Mesendoderm (in vitro differentiated cells): ENCODE data around the gene KLK6.
A peak's percentile ranks its signal among the peaks of the same experiment; 100 is the strongest.

Experiments used
- DNase-seq: peaks from one replicate; pipeline ENCODE4 v3.0.0; 2013
- H2AK5ac ChIP-seq: 2 replicates; pipeline ENCODE4 v1.6.1; 2013; ENCODE audit warnings: low read length, inconsistent platforms
- H2BK120ac ChIP-seq: 2 replicates; pipeline ENCODE4 v1.6.1; 2013; ENCODE audit warnings: low read depth, mild to moderate bottlenecking, low read length, moderate library complexity, mixed read lengths
- H2BK15ac ChIP-seq: replicated peaks from 2 replicates; pipeline ENCODE4 v1.6.1; 2013; ENCODE audit warnings: low read depth, mild to moderate bottlenecking, moderate library complexity
- H2BK5ac ChIP-seq: 2 replicates; pipeline ENCODE4 v1.6.1; 2013; ENCODE audit warnings: low read length, inconsistent platforms
- H3K18ac ChIP-seq: 2 replicates; pipeline ENCODE4 v1.6.1; 2013; ENCODE audit warnings: mild to moderate bottlenecking, low read length, mixed read lengths
- H3K23ac ChIP-seq: one replicate; pipeline ENCODE4 v1.6.1; 2013; ENCODE audit warnings: low read length
- H3K27ac ChIP-seq: 2 replicates; pipeline ENCODE4 v1.5.1; 2013; ENCODE audit warnings: low read depth, mild to moderate bottlenecking, inconsistent platforms, low read length, moderate library complexity
- H3K27me3 ChIP-seq: 2 replicates; pipeline ENCODE4 v1.6.1; 2013; ENCODE audit warnings: low read length, control low read depth, mild to moderate bottlenecking, inconsistent platforms; ENCODE audit not compliant: insufficient read depth, poor library complexity
- H3K36me3 ChIP-seq: 2 replicates; pipeline ENCODE4 v1.6.1; 2013; ENCODE audit warnings: low read length, inconsistent platforms; ENCODE audit not compliant: control insufficient read depth, insufficient read depth
- H3K4ac ChIP-seq: one replicate; pipeline ENCODE4 v1.6.1; 2013; ENCODE audit warnings: low read depth, mild to moderate bottlenecking, low read length, moderate library complexity
- H3K4me1 ChIP-seq: 2 replicates; pipeline ENCODE4 v1.6.1; 2013; ENCODE audit warnings: low read depth, low read length, inconsistent platforms; ENCODE audit not compliant: control insufficient read depth
- H3K4me2 ChIP-seq: 2 replicates; pipeline ENCODE4 v1.6.1; 2013; ENCODE audit warnings: low read length
- H3K4me3 ChIP-seq: 2 replicates; pipeline ENCODE4 v1.5.1; 2013; ENCODE audit warnings: mild to moderate bottlenecking, low read length
- H3K56ac ChIP-seq: one replicate; pipeline ENCODE4 v1.6.1; 2013; ENCODE audit warnings: low read length
- H3K79me1 ChIP-seq: 2 replicates; pipeline ENCODE4 v1.6.1; 2013; ENCODE audit warnings: low read length, inconsistent platforms
- H3K79me2 ChIP-seq: 2 replicates; pipeline ENCODE4 v1.6.1; 2013; ENCODE audit warnings: mild to moderate bottlenecking, low read length; ENCODE audit not compliant: control insufficient read depth, insufficient read depth
- H3K9ac ChIP-seq: 2 replicates; pipeline ENCODE4 v1.6.1; 2013; ENCODE audit warnings: low read length, inconsistent platforms
- H4K5ac ChIP-seq: one replicate; pipeline ENCODE4 v1.6.1; 2013; ENCODE audit warnings: low read length
- H4K8ac ChIP-seq: one replicate; pipeline ENCODE4 v1.6.1; 2013; ENCODE audit warnings: low read depth, mild to moderate bottlenecking, control low read depth, low read length, moderate library complexity
- WGBS: extraction: QIAGEN DNeasy Blood & Tissue Kit; methylation state at CpG from one replicate; pipeline ENCODE4 v1.1.7; 2013; ENCODE audit warnings: low lambda C conversion rate, missing lambda C conversion rate; ENCODE audit not compliant: insufficient coverage; ENCODE audit errors: extremely low coverage; 5-methylcytosine and 5-hydroxymethylcytosine counted together

KLK6 gene

DNA sequence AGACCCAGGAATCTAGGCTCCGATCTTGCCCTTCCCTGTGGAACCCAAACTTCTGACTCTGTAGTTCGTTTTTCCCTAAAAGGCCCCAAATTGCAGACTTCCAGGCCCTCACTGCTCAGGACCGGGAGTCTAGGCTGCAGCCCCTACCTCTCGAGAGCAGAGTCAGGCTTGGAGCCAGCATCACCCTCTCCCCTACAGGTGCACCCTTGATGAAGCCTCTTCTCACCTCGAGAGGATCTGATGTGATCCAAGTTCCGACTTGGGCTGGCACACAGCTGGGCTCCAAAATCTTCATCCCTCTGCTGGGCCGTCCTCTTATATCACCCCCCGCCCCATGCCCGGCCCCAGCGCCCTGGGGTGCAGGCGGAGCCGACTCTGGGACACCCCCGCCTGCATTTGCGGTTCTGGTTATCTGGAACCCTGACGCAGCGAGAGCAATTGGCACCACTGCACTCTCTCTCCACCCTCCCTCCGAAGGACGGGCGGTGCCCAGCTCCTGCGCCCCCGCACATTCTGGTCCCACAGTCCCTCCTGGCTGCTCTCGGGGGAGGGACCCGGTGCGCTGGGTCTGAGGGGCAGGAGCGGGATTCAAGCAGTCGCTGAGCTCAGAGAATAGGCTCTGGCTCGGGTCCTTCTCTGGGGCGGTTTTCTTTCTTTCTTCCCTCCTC is 14.4 kb upstream of the KLK6 start, which contains the start of gene KLK7:
KLK7 (minus strand) TSS at position 293 of the 668 bp plus-strand sequence. CDS start 1,518 bp downstream, outside the sequence.
- Histone ChIP-seq H2BK15ac (no peak within 1 kb of the TSS), H3K56ac (peak within 1 kb of the TSS; percentile 25), H4K5ac (no peak within 1 kb of the TSS), H2BK120ac (no peak within 1 kb of the TSS), H3K36me3 (no peaks in the 10 kb centered on the region), H3K4ac (no peak within 1 kb of the TSS), H2AK5ac (no peak within 1 kb of the TSS), H3K27me3 (no peaks in the 10 kb centered on the region), H3K79me2 (no peaks in the 10 kb centered on the region), H3K4me3 (no peak within 1 kb of the TSS), H3K4me1 (no peaks in the 10 kb centered on the region), H4K8ac (no peak within 1 kb of the TSS), H3K79me1 (no peaks in the 10 kb centered on the region), H2BK5ac (no peak within 1 kb of the TSS), H3K4me2 (peak within 1 kb of the TSS; percentile 15), H3K27ac (no peak within 1 kb of the TSS), H3K18ac (no peak within 1 kb of the TSS), H3K23ac (no peak within 1 kb of the TSS), H3K9ac (no peak within 1 kb of the TSS)
- no CpG with 5 or more reads among the region's 28 CpGs for WGBS
- DNase-seq: no peak

DNA sequence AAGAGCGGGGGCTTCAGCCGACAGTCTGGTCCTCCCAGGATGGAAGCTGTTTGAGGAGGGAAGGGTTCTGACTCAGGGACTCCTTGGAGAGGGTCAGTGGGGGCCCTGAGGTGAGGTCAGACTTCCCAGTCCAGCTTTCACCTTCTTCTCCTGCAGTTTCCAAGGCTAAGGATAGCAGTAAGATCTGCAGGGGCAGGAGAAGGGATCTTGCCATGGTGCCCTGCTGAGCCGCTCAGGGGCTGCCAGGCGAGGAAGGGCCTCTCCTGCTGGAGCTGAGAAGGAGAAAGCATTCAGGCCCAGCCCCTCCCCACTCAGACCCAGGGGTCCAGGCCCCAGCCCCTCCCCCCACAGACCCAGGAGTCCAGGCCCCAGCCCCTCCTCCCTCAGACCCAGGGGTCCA is 12.8 kb upstream of the KLK6 start:
- Histone ChIP-seq H3K23ac (no peak overlapping the region), H3K4me1 (no peaks in the 10 kb centered on the region), H3K4me3 (no peak overlapping the region), H3K18ac (no peak overlapping the region), H3K4me2 (no peak overlapping the region), H4K8ac (no peak overlapping the region), H3K27me3 (no peaks in the 10 kb centered on the region), H2BK5ac (no peak overlapping the region), H2BK120ac (no peak overlapping the region), H3K56ac (no peak overlapping the region), H3K4ac (no peak overlapping the region), H2BK15ac (no peak overlapping the region), H3K79me2 (no peaks in the 10 kb centered on the region), H3K27ac (no peak overlapping the region), H3K9ac (no peak overlapping the region), H3K36me3 (no peaks in the 10 kb centered on the region), H2AK5ac (no peak overlapping the region), H4K5ac (no peak overlapping the region), H3K79me1 (no peaks in the 10 kb centered on the region)
- no peak for DNase-seq
- WGBS: no CpG with 5 or more reads among the region's 4 CpGs

DNA sequence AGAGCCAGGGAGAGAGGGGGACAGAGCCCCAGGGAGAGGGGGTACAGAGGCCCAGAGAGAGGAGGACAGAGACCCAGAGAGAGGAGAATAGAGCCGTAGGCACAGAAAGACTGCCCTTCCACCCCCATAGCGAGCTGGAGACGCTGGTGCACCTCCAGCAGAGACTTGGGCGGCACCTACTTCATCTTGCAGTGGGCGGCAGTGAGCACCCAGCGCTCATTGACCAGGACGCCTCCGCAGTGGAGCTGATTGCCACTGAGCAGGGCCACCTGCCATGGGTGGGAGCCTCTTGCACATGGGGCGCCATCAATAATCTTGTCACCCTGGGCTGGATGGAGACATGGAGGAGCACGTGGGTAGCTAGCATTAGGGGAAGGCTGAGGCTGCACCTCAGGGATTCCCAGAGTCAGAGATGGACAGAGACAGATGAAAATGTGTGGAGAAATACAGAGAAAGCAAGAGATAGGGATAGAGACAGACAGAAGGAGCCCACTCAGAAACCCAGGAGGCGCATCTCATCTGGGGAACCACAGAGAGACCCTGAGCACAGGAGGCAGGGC is 12.3 kb upstream of the KLK6 start:
- Histone ChIP-seq H2BK120ac (no peak overlapping the region), H3K4me3 (no peak overlapping the region), H3K56ac (no peak overlapping the region), H3K18ac (no peak overlapping the region), H3K4me1 (no peaks in the 10 kb centered on the region), H3K79me2 (no peaks in the 10 kb centered on the region), H3K9ac (no peak overlapping the region), H2BK5ac (no peak overlapping the region), H3K36me3 (no peaks in the 10 kb centered on the region), H3K4ac (no peak overlapping the region), H4K8ac (no peak overlapping the region), H2BK15ac (no peak overlapping the region), H3K23ac (no peak overlapping the region), H3K4me2 (no peak overlapping the region), H3K79me1 (no peaks in the 10 kb centered on the region), H4K5ac (no peak overlapping the region), H3K27ac (no peak overlapping the region), H3K27me3 (no peaks in the 10 kb centered on the region), H2AK5ac (no peak overlapping the region)
- WGBS: no CpG with 5 or more reads among the region's 11 CpGs
- DNase-seq: no peak

DNA sequence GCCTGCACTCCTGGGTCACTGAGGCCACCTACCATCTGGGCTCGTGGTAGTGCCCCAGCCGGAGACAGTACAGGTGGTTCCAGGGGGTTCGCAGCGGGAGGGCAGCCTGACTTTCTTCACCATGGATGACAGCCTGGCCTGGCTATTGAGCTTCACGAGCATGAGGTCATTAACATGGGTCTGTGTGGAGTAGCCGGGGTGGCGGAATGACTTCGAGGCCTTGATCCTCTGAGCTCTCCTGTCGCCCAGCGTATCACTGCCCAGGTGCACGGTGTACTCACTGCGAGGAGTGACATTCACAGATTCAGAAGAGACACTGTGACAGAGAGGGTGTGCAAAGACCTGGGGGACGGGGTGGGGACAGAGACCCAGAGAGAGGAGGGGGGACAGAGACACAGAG is 10.8 kb upstream of the KLK6 start:
- no peak overlapping the region for H3K4me3 ChIP-seq
- H3K36me3 ChIP-seq: no peaks in the 10 kb centered on the region
- H2BK5ac ChIP-seq: no peak overlapping the region
- no peak overlapping the region for H4K5ac ChIP-seq
- no peaks in the 10 kb centered on the region for H3K79me1 ChIP-seq
- no peak overlapping the region for H3K23ac ChIP-seq
- WGBS: no CpG with 5 or more reads among the region's 13 CpGs
- H3K4me1 ChIP-seq: no peaks in the 10 kb centered on the region
- no peak overlapping the region for H4K8ac ChIP-seq
- no peak overlapping the region for H3K27ac ChIP-seq
- DNase-seq: peak; percentile 31
- H3K4ac ChIP-seq: no peak overlapping the region
- H3K79me2 ChIP-seq: no peaks in the 10 kb centered on the region
- H3K18ac ChIP-seq: no peak overlapping the region
- no peak overlapping the region for H2BK15ac ChIP-seq
- H3K4me2 ChIP-seq: no peak overlapping the region
- no peak overlapping the region for H3K9ac ChIP-seq
- H3K27me3 ChIP-seq: no peaks in the 10 kb centered on the region
- H3K56ac ChIP-seq: no peak overlapping the region
- H2AK5ac ChIP-seq: no peak overlapping the region
- no peak overlapping the region for H2BK120ac ChIP-seq

DNA sequence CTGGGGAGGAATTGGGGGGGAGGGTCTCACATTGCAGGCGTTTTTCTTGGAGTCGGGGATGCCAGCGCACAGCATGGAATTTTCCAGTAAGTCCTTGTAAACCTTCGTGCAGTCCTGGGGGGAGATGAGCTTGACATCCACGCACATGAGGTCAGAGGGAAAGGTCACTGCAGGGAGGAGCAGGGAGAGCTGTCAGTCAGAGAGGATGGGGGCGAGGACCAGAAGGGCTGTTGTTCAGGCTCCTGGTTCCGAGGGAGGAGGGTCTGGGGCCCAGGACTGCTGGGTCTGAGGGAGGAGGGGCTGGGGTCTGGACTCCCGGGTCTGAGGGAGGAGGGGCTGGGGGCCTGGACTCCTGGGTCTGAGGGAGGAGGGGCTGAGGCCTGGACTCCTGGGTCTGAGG is 10.4 kb upstream of the KLK6 start:
- H3K4me2 ChIP-seq: no peak overlapping the region
- H3K36me3 ChIP-seq: no peaks in the 10 kb centered on the region
- no peaks in the 10 kb centered on the region for H3K79me2 ChIP-seq
- H3K56ac ChIP-seq: no peak overlapping the region
- no peak overlapping the region for H2AK5ac ChIP-seq
- no peaks in the 10 kb centered on the region for H3K4me1 ChIP-seq
- no peaks in the 10 kb centered on the region for H3K79me1 ChIP-seq
- H2BK15ac ChIP-seq: no peak overlapping the region
- H3K23ac ChIP-seq: no peak overlapping the region
- H3K18ac ChIP-seq: no peak overlapping the region
- H4K5ac ChIP-seq: no peak overlapping the region
- no peak overlapping the region for H4K8ac ChIP-seq
- no peak overlapping the region for H3K27ac ChIP-seq
- peak; percentile 18 for DNase-seq
- no peaks in the 10 kb centered on the region for H3K27me3 ChIP-seq
- no peak overlapping the region for H3K4ac ChIP-seq
- H2BK120ac ChIP-seq: no peak overlapping the region
- no CpG with 5 or more reads among the region's 8 CpGs for WGBS
- no peak overlapping the region for H2BK5ac ChIP-seq
- no peak overlapping the region for H3K4me3 ChIP-seq
- no peak overlapping the region for H3K9ac ChIP-seq
